GM12873 (cell line): Measurements from ENCODE around the gene RPL39L.

ENCODE experiments used
- TF ChIP-seq, protein P1 (sequence below): IDR thresholded peaks from 2 replicates; pipeline ENCODE4 v1.5.1; 2012; ENCODE audit warnings: low read depth, mild to moderate bottlenecking, moderate library complexity, low read length, control low read depth; ENCODE audit not compliant: insufficient read depth; ENCODE audit errors: missing control alignments

RPL39L gene

DNA sequence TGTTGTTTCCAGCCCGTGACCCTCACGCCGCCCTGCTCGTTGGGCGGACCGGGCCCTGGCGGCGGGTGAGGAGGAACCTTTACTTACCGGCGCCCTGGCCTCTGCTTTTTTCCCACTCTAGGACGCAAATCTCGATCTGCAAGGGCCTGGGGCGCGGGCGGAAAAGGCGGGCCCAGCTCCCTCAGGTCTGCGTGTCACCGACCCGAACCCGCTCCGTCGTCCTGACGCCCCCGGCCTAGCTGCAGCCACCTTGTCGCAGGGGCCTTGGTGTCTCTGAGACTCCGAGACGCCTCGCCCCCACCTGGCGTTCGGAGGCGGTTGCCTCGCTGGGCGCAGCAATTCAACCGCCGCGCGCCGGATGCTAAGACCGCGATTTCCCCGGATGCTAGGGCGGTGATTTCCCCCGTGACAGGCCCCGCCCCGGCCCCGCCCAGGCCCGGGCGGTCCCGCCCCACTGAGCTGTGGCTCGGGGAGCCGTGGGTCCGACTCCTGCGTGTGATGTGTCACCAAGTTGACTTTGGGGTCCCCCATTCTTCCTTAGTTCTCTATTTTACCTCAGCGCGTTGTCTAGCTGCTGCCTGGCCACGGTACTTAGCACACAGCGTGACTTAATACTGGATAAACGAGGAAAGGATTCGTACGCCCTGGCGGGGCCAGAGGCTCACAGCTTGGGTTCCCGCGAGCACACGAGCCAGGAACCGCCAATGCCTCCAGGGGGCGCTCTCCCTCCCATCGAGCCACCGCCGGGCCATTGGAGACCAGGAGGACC is at the start of gene RPL39L:
RPL39L (minus strand) TSS at position 371 of the 769 bp plus-strand sequence. CDS start 18,196 bp downstream, outside the sequence.
- TF ChIP-seq, protein P1, sequence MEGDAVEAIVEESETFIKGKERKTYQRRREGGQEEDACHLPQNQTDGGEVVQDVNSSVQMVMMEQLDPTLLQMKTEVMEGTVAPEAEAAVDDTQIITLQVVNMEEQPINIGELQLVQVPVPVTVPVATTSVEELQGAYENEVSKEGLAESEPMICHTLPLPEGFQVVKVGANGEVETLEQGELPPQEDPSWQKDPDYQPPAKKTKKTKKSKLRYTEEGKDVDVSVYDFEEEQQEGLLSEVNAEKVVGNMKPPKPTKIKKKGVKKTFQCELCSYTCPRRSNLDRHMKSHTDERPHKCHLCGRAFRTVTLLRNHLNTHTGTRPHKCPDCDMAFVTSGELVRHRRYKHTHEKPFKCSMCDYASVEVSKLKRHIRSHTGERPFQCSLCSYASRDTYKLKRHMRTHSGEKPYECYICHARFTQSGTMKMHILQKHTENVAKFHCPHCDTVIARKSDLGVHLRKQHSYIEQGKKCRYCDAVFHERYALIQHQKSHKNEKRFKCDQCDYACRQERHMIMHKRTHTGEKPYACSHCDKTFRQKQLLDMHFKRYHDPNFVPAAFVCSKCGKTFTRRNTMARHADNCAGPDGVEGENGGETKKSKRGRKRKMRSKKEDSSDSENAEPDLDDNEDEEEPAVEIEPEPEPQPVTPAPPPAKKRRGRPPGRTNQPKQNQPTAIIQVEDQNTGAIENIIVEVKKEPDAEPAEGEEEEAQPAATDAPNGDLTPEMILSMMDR, result peak; percentile 94

DNA sequence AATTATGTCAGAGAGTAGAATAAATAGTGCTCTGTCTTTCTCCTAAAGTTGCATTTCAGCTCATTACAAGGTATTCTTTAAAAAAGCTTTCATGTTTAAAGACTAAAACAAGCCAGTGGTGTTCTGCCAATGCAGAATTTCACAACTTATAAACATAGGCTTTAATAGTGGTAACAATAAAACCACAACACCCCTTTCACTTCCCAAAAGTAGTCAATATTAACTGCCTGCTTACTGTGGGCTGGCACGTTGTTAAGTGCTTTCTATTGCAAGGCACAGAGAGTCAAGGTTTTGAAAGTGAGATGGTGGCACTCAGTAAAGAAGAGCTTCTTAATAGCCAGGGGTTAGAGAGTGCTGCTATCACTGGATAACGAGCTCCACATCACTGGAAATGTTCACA is 49.6 kb upstream of the RPL39L start:
- TF ChIP-seq, protein P1, result no peak

- TF ChIP-seq, protein P1, result no peak
Measured at GRCh38 chr3:187186801-187187421, 47.6 kb upstream of the RPL39L start.

GRCh38 chr3:187186375-187186774 is 47.1 kb upstream of the RPL39L start:
- TF ChIP-seq, protein P1, result no peak

DNA sequence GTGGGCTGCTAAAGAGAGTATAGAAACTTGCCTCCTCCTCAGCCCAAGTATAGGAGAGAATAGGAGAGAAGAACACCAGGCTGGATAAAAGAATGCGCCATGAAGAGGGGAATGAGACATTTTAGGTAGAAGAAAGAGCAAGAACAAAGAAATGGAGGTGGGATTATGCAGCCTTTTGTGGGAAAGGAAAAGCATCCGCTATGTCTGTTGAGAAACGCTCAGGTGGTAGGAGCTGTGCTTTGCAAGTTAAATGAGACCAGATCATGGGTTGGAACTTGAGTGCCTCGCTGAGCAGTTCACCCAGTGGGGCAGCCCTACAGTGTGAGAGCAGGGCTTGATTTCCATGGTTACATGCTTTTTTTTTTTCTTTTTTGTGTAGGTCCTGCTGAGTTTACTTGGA is 46.5 kb upstream of the RPL39L start:
- TF ChIP-seq, protein P1, result no peak

DNA sequence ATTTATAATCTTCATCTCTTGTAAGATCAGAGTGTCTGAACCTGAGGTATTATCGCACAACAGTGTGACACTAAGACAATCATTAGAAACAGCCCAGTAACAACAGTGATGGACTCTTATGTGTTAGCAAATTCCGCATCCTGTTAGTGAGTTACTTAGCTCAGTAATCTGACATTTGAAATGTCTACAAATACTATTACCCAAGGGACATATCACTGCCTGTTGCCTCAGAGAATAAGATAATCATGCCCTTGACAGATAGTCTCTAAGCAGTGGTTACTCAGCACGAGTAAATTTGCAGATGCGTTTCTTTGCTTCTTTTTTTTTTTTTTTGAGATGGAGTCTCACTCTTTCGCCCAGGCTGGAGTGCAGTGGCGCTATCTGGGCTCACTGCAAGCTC is 44.6 kb upstream of the RPL39L start:
- TF ChIP-seq, protein P1, result no peak

- TF ChIP-seq, protein P1, result no peak
Measured at GRCh38 chr3:187183210-187183862, 44.0 kb upstream of the RPL39L start.
